HS-27A (cell line): Measurements from ENCODE around the gene RPL13.

Experiments
- DNase-seq: peaks from one replicate; pipeline ENCODE4 v3.0.0-alpha.2; 2012; ENCODE audit warnings: low read depth, missing footprints

The RPL13 gene

DNA sequence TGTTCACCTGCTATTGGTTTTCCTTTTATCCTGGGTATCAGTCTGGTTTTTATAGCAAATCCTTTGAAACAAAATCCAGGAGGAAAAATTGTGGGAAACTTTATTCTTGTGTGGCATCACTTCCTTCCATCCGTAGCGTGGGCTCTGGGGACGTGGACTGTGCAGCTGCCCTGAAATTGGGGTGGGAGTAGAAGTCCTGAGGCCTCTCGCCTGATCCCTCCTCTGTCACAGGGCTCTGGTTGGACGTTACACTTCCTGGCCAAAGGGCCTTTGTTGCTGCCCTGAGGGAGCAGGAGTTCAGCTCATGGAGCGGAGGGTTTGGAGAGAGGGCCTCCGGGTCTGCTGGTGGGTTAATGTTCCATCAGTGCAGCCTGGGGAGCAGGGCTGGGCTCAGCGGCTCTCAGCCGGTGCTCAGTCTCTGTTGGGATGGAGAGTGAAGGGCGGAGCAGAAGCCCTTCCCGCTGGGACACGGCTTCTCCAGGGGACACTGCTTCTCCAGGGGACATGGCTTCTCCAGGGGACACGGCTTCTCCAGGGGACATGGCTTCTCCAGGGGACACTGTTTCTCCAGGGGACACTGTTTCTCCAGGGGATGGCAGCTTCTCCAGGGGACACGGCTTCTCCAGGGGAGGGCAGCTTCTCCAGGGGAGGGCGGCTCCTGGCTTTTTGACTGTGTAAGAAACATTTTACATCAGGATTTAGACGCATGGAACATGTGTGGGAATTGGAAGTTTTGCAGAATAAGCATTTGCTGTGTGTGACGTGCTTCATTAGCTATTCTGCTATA lies 15.2 kb upstream of the RPL13 start:
- no peak for DNase-seq

DNA sequence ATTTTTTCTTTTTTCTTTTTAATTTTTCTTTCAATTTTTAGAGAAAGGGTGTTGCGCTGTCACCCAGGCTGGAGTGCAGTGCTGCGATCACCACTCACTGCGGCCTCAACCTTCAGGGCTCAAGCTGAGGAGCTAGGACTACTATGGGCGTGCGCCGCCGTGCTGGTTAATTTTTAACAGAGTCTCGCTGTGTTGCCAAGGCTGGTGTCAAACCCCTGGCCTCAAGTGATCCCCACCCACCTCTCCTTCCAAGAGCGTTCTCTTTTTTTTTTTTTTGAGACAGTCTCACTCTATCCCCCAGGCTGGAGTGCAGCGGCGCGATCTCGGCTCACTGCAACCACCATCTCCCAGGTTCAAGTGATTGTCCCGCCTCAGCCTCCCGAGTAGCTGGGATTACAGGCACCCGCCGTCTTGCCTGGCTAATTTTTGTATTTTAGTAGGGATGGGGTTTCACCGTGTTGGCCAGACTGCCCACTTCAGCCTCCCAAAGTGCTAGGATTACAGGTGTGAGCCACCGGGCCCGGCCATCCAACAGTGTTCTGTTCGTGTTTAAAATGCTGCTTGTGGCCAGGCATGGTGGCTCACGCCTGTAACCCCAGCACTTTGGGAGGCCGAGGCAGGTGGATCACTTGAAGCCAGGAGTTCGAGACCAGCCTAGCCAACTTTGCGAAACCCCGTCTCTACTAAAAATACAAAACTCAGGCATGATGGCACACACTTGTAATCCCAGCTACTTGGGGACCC lies 14.5 kb upstream of the RPL13 start:
- DNase-seq: no peak

DNA sequence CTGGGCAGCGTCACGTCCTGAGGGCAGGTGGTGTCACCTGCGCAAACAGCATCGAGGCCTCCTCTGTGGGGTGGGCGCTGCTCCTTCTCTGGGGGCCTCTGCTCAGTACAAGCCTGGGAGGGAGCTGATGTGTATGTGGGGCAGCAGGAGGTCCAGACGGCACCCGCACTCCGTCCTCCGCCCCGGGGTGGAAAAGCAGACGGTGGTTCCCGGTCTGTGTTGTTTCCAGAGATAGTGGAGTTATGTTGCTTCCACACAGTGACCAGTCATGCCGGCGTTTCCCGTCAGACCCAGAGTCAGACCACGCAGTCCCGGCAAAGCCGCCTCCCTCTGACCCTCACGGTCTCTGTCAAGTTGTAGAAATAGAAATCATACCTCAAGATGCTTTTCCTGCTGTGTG lies 13.7 kb upstream of the RPL13 start:
- DNase-seq: no peak

DNA sequence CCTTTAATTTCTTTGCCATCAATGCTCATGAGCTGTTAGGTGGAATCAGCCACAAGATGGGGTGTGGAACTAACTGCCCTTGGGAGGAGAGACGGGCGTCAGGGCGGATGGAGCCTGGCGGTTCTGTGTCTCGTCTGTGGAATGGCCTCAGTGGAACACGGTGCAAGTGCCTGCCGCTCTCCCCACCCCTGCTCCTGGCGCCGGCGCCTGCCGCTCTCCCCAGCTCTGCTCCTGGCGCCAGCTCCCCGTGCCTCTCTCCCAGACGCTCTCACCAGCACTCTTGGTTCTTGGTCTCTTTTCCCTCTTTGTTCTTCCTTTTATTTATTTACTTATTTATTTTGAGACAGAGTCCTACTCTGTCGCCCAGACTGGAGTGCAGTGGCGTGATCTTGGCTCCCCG lies 13.2 kb upstream of the RPL13 start:
- DNase-seq: no peak

DNA sequence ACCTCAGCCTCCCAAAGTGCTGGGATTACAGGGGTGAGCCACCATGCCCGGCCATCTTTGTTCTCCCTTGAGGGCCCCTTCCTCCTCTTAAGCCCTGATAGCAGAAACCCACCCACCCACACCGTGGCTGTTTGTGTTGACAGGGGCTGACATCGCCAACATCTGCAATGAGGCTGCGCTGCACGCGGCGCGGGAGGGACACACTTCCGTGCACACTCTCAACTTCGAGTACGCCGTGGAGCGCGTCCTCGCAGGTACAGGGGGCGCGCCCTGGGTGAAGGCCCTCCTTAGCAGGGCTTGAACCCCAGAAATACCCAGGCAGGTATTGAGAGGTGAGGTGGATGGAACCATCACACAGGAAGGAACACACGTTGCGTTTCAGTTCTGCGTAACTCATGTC lies 12.6 kb upstream of the RPL13 start:
- no peak for DNase-seq

DNA sequence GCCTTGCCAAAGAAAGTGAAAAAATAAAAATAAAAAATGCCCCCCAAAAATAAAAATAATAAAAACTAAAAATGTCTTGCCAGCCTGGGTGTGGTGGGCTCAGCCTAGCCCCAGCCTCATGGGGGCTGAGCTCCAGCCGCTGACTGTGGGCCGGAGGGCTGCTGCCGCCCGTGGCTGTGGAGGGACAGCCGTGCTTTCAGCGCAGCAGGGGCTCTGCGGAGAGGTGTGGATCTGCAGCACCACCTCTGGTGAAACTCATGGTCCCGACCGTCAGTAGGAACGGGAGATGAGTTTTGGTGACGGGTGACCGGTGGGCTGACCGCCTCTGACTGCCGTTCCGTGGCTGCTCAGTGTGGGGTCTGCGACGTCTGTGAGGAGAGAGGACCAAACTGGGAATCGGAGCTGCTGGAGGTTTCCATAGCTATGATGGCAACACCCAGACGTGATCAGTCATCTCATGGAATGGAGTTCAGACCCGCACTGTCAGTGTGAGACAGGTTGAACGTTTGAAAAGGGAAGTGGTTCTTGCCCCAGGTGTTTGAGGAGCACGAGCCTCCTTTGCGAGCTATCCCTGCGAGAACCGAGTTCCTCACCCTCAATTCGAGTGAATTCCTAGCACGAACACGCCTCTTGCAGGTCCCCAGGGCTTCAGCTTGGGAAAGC lies 12.0 kb upstream of the RPL13 start:
- DNase-seq: no peak

DNA sequence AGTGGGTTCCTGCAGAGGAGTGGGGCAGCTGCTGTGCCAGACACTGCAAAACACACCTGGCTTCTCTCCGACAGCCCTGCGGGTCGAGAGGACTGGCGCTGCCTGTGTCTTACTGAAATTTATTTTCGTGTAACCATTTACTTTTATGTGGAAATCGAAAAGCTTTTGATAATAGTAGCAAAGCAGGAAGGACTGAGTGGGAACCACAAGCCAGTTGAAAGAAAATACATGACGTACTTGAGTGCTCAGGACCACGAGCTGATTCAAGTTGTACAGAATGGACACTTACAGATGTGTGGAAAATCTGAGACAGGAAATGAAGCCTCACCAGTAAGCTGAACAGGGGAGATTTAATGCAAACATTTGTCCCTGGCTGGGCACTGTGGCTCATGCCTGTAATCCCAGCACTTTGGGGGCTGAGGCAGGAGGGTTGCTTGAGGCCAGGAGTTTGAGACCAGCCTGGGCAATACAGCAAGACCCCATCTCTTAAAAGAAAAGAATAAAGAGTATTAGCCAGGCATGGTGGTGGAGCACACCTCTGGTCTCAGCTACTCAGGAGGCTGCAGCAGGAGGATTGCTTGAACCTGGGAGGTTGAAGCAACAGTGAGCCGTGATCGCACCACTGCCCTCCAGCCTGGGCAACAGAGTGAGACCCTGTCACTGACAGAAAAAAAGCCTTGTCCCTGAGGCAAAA lies 11.3 kb upstream of the RPL13 start:
- no peak for DNase-seq

DNA sequence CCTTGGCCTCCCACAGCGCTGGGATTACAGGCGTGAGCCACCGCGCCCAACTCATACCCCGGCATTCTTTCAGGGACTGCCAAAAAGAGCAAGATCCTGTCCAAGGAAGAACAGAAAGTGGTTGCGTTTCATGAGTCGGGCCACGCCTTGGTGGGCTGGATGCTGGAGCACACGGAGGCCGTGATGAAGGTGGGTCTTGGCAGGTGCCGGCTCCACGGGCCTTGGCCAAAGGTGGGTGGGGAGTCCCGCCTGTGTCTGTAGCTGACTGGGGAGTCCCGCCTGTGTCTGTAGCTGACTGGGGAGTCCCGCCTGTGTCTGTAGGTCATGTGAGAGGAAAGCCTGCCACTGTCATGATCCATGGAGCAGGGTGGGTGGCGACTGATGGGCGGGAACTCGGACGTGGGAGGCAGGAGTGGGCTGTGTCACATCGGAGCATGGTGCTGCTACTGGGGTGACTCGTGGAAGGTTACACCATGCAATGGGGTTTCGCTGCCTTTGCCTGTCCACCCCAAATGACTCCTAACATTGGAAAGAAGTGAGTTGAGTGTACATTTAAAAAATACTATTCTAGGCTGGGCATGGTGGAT lies 10.0 kb upstream of the RPL13 start:
- no peak for DNase-seq

DNA sequence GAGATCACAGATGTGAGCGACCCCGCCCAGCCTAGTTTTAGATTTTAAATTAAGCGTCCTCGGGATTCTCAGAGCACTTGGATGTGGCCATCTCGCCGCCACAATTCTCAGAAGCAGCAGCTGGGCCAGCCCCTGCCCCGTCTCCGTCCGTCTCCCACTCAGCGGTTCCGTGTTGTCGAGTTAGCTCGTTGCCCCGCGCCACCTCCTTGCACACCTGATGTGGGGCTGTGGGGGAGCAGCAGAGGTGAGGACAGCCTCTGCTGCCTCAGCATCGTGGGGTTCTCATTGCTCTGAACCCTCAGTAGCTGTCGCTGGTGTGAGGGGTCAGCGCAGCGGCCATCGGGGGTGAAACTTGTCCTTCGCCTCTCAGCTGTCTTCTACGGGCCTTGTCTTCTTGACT lies 8.2 kb upstream of the RPL13 start:
- no peak for DNase-seq

DNA sequence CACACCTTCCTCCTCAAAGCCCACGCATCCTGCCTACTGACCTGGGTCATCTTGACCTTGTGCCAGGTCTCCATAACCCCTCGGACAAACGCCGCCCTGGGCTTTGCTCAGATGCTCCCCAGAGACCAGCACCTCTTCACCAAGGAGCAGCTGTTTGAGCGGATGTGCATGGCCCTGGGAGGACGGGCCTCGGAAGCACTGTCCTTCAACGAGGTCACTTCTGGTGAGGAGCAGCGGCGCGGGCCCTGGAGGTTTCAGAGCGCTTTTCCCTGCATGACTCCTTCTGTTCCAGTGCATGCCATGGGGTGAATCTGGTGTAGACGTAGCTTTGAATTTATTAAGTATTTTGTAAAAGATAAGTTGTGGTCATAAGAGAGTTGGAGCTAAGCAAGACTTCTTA lies 7.6 kb upstream of the RPL13 start:
- no peak for DNase-seq

DNA sequence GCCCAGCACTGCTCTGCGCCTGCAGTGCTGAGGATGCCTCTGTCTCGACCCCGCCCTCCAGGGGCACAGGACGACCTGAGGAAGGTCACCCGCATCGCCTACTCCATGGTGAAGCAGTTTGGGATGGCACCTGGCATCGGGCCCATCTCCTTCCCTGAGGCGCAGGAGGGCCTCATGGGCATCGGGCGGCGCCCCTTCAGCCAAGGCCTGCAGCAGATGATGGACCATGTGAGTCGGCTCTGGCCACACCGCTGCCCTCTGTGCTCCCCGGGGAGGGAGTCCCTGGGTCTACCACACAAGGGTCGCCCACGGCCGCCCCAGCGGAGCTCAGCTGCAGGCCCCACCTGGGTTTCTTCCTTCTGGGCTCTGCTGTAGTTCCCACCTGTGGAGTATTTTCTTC lies 6.7 kb upstream of the RPL13 start:
- no peak for DNase-seq

DNA sequence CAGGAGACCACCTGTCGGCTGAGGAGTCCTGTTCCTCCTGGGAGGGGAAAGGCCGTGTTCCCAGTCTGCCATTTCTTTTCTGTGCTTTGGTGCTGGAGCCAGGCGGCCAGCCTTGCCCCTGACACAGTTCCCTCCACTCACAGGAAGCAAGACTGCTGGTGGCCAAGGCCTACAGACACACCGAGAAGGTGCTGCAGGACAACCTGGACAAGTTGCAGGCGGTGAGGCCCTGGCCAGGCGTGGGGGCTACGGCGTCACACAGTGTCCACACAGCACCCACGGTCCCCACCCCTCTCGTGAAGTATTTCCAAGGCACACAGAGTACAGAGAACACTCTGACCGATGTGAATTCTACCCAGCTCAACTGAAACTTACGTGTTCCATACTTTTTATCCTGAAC lies 6.1 kb upstream of the RPL13 start:
- DNase-seq: no peak

DNA sequence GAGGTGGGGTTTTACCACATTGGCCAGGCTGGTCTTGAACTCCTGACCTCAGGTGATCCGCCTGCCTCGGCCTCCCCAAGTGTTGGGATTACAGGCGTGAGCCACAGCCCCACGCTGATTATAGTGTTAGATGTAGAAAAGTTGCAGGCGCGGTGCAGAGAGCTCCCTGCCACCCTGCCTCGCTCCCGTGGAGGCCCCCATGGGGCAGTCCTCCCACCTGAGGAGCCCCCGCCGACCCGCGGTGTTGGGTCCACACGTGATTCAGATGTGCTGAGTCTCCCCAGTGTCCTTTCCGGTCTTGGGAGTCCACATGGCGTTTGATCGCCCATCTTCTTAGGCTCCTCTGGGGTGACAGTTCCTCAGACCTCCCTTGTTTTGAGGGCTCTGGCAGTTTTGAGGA lies 5.2 kb upstream of the RPL13 start:
- DNase-seq: no peak

DNA sequence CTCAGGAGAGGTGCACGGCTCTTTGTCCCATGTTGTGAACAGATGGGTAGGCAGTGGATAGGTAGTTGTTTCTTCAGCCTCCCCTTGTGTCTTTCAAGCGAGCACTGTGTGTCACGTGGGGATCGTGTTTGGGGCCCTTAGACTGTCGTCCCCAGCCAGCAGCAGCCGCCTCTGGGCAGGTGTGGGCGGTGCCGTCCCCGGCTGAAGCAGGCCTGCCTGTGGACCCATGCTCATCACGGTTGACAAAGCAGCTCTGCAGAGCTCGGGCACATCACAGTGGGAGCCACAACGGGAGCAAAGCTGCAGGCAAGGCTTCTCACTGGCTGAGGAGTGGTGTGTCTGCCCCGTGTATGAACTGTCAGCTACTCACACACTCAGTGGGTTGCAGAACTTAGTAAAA lies 4.7 kb upstream of the RPL13 start:
- no peak for DNase-seq

DNA sequence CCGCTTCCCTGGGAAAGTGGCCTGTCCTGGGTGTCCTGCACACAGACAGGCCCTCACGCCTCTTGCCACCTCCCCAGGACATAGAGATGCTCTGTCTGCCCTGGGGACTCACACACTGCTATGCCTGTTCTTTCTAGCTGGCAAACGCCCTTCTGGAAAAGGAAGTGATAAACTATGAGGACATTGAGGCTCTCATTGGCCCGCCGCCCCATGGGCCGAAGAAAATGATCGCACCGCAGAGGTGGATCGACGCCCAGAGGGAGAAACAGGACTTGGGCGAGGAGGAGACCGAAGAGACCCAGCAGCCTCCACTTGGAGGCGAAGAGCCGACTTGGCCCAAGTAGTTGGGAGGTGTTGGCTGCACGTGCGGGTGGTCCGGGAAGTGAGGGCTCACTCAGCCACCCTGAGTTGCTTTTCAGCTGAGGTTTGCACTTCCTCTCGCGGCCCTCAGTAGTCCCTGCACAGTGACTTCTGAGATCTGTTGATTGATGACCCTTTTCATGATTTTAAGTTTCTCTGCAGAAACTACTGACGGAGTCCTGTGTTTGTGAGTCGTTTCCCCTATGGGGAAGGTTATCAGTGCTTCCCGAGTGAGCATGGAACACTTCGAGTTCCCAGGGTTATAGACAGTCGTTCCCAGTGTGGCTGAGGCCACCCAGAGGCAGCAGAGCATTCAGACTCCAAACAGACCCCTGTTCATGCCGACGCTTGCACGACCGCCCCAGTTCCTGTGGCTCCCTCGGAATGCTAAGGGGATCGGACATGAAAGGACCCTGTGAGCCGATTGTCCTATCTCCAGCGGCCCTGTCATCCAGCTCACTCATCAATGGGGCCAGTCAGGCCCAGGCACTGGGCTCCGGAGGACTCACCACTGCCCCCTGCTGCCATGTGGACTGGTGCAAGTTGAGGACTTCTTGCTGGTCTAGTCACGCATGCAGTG lies 3.5 kb upstream of the RPL13 start:
- DNase-seq: no peak

DNA sequence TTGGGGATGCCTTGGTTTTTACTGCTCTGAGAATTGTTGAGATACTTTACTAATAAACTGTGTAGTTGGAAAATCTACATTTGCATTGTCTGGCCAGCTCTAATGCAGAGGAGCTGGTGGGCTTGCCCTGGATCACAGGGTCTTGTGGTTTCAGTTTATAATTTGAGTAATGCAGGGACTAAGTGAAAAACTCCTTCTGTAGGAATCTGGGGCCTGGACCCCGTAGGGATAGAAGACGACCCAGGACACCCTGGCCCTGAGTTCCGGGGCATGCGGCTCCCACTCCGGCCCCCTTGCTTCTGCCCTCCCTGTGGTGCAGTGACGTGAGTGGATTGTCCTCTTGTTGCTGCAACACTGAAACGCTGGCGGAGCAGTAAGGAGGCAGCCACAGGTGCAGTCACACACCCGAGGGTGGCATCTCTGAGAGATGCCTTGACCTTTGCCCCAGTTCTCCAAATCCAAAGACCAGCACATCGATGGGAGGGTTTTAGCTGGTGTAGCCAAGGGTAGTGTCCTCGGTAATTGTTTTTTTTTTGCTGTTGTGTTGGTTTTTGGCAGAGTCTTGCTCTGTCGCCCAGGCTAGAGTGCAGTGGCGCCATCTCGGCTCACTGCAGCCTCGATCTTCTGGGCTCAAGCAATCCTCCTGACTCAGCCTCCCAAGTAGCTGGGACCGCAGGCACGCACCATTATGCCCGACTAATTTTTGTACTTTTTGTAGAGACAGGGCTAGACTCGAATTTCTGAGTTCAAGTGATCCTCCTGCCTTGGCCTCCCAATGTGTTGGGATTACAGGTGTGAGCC lies 2.6 kb upstream of the RPL13 start:
- DNase-seq: no peak

DNA sequence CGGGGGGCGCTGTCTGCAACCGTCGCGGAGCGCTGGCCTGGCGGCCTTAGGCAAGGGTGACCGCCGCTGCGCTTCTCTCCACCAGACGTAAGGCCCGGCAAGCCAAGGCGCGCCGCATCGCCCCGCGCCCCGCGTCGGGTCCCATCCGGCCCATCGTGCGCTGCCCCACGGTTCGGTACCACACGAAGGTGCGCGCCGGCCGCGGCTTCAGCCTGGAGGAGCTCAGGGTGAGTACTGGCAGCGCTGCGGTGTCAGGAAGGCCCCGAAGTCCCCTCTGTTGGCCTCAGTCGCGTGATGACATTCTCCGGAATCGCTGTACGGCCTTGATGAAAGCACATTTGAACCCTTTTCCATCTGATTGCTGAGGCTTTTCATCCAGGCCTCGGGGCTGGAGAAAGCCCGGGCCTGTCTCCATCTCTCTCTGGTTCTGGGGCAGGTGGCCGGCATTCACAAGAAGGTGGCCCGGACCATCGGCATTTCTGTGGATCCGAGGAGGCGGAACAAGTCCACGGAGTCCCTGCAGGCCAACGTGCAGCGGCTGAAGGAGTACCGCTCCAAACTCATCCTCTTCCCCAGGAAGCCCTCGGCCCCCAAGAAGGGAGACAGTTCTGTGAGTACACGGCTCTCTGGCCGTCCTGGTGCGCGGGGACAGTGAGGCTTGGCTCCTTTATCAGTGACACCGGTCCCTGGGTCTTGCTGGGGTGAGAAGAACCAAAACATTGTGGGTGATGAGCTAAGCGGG lies 831 bp downstream of the RPL13 start:
- DNase-seq: no peak

DNA sequence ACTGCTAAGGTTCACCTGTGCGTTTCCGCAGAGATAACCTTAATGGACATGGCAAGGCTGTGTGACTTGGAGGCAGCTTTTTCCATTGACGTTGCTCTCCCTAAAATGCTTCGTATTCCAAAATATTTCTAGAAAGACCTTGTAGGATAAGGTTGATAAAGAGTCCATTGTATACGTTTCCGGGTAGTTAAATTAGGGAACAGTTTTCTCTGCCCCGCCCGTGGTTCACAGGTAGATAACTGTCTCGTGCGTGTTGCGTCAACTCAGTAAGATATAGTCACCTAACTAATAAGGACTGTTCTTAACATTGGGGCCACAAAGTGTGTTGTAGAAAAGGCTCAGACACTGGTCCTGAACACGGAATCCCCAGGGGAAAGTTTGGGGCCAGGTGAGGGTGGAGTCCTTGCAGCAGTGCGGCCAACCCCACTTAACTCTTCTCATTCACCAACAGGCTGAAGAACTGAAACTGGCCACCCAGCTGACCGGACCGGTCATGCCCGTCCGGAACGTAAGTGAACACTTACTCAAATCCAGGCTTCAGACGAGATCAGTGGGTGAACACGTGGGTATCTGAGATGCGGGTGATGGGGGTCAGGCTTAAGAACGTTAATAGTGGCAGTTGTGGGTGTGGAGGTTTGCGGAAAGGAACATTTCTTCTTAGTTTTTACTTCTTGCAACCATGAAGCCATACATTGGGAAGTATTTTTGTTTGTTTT lies 1.6 kb downstream of the RPL13 start:
- no peak for DNase-seq

DNA sequence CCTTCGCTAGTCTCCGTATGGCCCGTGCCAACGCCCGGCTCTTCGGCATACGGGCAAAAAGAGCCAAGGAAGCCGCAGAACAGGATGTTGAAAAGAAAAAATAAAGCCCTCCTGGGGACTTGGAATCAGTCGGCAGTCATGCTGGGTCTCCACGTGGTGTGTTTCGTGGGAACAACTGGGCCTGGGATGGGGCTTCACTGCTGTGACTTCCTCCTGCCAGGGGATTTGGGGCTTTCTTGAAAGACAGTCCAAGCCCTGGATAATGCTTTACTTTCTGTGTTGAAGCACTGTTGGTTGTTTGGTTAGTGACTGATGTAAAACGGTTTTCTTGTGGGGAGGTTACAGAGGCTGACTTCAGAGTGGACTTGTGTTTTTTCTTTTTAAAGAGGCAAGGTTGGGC lies 2.5 kb downstream of the RPL13 start:
- DNase-seq: no peak
